ENCODE results near the gene PRDM10.

PRDM10 gene

DNA sequence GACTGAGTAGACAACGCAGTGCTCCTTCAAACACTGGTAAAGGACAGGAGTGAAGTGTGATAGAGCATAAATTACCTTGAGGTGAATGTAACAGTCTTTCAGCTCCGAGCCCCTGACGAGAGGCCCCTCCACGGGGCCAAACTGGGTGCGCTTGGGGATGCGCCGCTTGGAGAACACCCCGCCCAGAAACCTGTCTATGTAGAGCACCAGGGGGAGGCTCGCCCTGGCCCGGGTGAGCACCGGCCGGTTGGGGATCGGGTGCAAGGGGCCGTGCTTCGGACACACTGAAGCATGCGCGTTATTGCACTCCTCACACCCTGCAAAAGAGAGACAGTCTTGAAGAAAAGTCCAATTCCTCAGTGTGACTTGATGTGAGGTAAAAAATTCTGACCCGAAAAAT, 57.9 kb downstream of the PRDM10 start:
- DNase-seq, result no peak

DNA sequence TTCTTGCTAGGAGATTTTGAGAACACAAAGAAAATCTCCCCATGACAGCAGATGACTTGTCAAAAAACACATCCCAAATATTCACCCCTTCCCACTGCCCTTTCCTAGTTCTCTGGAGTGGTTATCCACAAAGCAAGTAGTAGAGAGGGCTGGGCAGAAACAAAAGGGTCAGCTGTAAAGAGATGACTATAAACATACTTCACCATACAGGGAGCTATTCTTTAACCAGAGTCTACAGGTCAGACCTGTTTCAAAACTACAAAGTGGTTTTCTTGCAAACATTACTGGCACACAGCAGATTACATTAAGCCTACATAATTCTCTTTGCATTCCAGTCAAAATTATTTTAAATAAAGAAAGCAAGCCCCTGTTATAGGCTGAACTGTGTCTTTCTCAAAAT, 59.6 kb downstream of the PRDM10 start:
- no peak for DNase-seq

DNA sequence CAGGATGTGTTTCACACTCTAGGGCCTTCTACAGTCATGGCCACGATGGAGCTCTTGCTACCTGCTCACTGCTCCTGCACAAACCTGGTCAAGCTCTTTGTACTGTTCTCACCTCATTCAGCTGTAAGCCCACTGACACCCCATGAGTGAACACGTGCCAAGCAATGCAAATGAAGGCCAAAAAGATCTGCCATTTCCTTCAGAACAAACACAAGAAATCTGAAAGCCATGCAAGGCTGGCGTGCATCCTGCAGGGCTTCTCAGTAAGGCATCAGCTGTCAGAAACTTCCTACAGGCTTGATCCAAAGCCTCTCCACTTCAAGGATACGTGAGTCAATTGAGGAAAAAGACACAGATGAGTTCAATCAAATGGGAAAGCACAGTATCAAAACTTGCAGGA, 63.1 kb downstream of the PRDM10 start:
- DNase-seq, result no peak

DNA sequence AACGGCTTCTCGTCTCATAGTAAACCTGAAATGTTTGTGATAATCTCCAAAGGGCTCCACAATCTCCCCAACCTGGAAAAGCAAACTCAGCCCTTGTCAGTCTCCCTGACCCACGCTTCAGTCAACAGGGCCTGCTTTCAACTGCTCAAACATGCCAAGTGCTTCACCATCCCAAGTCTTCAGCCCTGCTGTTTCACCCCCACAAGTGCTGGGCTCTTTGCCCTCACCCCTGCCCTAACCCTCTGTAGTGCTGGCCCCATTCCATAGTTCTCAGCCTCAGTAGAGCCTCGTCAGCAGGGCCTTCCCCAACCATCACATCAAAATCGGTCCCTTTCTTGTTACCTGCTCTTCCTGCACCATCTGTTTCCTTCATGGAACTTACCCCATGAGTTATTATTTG, 63.9 kb downstream of the PRDM10 start:
- no peak for DNase-seq

DNA sequence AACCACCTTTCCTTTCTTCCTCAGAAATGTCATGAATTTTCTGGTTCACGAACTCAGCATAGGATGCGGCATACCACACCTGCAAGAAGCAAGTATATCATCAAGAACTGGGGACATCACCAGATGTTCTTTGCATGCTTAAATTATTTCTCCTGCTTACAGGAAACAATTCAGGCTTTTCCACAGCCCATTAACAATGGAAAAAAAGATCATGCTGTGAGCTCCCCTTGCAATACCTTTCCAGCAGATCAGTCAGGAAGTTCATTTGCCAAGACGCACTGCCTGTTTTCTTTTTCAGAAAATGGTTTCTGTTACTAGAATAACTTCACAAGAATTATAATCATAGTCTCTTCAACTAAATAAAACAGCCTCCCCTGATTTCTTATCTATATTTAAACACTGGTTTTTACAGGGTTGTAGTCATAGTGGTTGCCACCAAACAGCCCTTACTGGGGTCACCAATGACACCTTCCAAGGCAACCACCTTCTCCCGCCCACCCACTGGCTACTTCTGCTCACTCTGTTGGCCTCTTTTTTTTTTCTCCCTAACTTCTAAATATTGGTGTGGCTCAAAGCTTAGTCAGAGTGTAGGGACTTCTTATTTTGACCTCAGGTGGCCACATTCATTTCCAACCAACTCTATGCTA, 64.9 kb downstream of the PRDM10 start:
- DNase-seq, result no peak

DNA sequence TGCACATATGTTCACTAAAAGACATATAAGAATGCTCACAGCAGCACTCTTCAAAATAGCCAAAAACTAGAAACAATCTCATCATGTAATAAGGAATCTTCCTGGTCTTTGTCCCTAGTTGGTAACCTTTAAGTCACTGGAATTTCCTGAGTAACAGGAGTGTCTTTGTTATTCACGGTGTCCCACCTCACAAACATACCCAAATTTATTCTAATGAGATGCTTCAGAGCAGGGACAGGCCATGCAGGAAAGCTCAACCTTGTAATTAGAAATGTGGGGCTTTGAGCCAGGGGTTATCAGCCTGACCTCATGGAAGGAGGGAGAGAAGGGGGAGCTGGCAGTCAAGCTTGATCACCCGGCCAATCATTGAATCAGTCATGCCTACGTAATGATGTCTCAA, 66.9 kb downstream of the PRDM10 start:
- no peak for DNase-seq

DNA sequence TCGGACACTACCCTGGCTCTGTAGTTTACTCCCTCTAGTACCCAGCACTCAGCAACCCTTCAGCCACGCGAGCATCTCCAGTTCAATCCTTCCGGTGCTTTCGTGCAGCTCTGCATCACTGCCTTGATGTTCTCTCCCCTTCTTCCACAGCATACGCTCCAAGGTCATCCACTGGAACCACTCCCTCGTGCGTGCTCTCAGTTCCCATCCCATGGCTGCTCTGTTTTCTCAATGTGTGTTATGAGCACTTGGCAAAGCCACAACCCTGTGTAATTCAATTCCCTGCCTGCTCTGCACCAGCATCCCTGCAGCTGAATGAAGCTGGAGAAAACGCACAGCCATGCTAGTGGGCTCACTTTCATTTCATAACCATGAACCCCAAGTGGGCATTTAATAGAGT, 68.7 kb downstream of the PRDM10 start:
- DNase-seq, result no peak

DNA sequence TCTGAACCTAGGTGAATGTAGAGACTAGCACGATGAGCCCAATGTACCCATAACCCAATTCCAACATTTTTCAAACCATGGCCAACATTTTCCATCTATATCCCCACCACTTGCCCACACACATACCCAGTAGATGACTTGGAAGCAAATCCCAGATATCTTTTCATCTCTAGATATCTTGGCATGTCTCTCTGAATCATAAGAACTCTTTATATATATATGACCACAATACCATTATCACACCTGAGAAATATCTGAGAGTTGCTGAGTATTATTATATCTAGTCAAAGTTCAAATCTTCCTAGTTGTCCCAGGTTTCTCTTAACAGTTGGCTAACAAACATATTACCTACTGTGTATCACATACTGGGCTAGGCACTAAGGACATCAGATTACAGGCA, 69.4 kb downstream of the PRDM10 start:
- no peak for DNase-seq

DNA sequence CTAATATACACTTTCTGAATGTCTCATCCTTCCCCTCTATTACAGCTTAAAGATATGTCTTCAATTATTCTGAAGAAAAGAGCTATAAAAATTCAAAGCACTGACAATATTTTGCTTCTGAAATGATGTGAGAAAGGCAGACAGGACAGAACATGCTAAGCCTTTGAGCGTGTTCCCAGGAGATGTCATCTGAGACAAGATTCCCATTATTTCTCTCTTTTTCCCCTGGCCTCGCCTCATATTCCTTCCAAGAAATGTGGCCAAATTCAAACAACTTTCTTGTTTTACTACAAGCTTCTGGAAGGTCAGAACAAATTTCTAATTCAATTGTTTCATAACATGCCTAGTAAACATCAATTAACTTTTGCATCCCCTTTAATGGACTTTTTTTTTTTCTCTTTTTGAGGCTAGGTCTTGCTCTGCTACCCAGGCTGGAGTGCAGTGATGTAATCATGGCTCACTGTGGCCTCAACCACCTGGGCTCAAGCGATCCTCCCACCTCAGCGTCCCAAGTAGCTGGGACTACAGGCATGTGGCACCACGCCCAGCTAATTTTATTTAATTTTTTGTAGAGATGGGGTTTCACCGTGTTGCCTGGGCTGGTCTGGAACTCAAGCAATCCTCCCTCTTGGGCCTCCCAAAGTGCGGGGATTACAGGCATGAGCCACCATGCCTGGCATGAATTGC, 70.1 kb downstream of the PRDM10 start:
- DNase-seq, result no peak

DNA sequence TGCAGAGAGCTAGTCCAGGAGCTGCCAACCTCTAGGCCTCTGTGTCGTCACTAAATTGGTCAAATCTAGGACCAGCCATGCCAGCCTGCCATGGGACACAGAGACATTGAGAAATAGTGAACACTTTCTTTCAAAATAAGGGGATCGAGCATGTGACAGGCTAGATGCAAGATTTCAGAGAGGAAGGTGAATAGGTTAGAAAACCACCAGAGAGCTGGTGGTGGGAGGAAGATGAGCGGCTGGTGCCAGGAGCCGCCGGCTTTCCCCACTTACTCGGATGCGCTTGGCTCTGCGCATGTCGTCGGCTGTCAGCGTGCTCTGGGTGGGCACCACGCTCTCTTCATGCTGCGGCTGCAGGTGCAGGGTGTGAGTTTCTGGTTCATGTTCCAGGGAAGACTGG, 71.9 kb downstream of the PRDM10 start:
- DNase-seq, result no peak

DNA sequence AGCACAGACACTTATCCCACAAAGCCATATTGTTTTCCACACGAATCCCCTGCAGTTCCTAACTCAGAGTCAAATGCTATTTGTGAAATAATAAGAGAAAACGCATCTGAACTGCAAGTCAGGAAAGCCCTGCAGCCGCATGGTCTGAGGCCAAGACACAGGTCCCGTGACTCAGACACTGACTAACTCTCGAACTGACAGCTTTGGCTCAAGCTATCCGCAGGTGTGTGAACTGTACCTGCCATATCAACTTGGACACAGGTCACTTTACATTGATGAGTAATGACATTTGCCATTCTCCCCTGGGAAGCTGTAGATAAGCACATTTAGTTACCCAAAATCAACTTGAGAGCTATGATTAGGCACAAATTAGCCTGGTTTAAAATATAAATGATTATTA, 72.3 kb downstream of the PRDM10 start:
- DNase-seq, result no peak

DNA sequence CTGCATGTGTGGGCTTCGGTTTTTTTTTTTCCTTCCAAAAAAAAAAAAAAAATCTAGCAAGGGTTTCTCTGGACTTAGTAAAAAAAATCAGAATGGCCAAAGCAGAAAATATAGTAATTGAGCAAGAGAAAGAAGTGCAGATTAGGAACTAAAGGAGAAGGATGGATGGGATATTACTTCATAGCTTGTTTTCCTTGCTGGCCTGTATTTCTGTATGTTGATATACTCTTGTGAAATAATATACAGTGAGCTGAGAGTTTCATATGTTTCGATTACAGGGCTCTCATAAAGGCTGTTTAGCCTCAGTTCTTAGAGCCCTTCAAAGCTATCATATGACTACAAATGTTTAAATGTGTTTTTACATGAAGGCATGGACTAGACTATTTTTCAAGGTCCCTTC, 72.9 kb downstream of the PRDM10 start:
- no peak for DNase-seq

DNA sequence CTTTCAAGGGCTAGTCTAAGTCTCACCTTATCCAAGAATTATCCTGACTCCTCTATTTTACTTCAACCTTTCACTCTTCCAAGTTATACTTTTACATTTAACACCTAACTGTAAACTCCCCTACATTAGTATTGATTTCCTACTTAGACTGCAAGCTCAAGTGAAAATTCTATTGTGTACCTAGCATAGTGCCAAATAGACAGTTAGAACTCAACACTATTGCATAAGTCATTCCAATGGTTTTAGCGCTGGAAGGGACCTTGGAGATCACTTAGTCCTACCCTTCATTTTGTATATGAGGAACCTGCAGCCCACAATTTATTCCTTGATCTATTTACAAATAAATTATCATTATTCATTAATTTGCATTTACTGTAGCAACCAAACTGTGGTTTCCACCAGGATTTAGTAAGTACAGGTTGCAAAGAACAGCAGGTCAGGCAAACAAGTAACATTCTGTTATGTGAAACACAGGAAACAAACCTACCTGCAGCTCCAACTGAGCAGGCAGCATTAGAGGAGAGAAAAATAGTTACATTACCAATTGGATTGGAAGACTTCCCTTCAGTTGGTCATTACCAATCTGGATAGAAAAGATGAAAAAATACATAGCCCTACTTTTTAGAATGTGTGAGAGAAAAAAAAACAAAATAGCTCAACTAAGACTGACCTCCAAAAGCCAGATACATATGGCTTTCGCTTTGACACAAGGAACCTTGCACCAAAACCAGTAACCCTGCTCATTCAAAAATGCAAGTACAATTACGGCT, 73.5 kb downstream of the PRDM10 start:
- DNase-seq, result no peak

DNA sequence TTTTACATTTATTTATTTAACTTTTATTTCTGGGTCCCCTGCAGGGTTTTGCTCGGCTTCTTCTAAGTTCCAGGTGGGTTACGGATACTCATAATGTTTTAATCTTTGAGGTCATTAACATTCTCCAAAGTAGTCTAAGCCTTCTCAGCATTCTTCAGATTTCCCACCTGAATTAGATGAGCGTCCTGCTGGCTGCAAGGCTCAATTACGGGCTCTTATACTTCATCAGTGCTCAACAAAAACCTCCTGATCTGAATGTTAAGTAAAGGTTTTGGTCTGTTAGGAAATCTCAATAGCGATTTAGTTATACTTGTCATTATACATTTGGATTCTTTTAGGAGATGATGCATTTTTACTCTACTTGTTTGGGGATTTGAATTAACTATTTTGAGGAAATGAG, 80.0 kb downstream of the PRDM10 start:
- no peak for DNase-seq

DNA sequence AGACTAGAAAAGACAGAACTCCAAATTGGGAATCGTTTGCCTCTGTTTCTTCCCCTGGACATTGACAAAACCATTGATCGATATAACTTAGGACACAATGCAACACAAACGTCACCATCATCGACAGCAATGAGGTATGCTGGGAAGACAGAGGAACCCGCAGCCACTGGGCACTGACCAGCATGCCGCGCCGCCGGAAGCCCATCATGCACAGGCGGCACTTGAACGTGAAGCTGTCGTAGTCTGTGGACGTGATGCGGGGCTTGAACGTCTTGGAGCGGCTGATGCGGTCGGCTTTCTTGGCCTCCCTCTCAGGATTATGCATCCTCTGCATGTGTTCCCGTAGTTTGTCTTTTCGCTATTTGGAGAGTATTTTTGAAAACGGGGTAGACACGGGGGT, 84.3 kb downstream of the PRDM10 start:
- no peak for DNase-seq

DNA sequence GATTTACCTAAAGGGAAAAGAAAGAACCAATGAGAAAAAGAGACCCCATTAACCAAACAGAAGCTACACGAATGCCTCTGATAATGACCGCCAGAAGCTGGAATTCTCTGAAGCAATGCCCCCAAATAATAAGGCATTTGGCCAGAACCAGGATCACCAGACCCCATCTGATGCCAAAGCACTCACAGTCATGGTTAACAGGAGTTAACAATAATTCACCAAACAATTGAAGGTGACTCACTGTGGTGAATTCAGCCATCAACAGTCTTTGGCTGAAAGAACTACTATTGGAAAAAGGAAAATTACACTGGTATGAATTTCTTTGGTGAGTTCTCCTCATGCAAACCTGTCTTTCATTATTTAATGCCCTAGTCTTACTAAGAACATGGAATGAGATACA, 85.4 kb downstream of the PRDM10 start:
- DNase-seq, result no peak

DNA sequence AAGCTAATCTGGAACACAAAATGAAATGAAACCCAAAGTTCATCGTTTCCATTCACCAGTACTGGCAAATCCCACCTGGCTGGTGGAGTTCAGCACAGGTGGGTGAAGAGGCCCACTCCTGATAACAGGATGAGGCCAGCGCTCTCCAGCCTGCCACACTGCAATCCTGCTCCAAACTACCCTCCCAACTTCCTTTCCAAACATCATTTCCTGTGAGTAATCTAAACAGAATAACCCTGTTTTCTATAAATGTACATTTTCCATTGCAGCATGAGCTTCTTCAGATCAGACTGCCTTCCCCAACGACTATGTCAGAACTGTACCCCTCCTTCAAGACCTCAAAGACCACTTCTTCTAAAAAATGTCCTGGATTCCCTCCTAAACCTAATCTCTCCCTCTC, 91.3 kb downstream of the PRDM10 start:
- DNase-seq, result no peak

DNA sequence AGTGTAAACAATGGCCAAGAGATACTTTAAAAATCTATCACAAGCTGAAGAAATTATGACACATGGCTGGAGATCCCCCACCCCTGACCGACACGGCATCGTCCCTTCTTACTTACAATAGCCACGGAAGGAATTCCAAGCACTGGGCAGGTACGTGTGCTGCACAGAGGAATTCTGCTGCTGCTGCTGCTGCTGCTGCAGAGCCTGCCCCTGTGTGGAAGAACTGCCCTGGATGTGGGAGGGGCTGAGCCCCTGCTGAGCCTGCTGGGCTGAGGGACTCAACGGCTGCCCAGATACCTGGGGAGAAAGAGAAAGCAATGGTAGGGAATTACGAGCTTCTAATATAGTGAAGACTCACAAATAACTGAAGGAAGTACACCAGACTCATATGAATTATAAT, 92.3 kb downstream of the PRDM10 start:
- no peak for DNase-seq

DNA sequence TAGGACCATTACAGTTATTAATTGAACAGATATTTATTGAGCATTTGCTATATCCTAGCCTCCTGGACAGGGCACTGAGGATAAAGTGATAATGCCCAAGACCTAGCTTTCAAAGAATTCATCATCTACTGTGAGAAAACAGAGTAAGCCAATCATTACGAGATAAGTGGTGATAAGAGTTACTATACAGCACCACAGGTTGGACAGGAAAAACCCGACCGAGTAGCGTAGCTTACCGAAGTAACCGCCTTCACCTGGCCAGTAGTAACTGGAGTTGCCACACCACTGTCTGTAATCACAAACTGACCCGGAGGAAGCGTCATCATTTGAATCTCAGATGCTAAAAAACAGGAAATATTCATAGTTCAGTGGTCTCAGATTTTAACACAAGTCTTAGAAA, 97.2 kb downstream of the PRDM10 start:
- no peak for DNase-seq

DNA sequence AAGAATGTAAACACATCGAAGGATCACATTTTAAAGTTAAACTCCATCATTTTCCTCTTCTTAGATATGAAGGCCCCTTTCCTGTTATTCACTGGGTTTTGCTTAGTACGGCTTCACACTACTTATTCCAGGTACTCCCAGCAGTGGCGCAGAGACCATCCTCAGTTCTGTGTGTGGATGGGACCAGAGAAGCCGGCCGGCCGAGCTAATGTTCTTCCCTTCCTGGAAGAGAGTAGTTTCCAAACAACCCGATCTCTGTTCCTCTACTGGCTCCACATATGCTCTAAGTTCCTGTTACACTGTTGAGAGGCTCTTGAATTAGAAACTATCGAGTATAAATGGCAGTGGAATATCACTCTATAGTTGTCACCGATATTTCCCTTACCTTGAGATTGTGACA, 106.6 kb downstream of the PRDM10 start:
- DNase-seq, result no peak

DNA sequence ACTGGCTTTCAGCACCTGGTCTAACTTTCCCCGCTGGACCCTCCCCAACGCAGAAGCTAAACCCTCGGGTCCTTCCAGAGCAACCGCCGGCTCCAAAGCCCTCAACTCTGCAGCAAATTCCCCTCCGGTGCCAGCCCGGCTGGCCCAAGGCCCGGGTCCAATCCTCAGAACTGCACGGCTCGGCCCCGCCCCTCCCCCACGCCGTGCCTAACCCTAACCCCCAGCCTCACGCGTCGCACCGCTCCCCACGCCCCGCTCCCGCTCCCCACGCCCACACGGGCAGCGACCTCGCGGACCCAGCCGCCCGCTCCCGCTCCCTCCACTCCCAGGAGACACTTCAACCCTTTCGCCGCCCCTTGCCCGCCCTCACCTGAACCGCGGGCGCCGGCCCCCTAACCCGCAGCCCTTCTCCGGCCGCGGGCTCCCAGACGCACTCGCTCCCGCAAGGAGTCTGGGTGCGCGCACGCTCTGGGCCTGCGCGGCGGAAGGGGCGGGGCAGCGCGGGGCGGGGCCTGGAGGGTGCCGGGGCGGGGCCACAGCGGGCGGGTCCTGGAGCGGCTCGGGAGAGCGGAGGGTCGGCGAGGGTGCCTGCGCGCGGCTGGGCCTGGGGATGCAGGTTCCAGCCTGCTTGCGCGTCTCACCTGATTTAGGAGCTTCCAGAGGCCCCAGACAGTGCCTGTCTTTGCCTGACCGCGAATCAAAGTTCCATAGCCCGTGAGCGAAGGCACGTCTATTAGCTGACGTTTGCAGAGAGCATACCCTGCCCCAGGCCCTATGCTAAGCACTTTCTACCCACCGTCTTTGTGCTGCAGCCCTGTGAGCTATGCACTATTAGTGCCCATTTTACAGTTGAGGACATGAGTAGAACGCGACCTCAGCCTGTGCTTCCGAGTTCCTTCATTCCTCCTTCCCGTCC, 107.3 kb downstream of the PRDM10 start, which contains the start of gene NFRKB:
Gene NFRKB, minus strand, starts transcription at position 453 of the 916 bp plus-strand sequence. CDS start 2,729 bp downstream, outside the sequence.
- DNase-seq, result peak; percentile 65

DNA sequence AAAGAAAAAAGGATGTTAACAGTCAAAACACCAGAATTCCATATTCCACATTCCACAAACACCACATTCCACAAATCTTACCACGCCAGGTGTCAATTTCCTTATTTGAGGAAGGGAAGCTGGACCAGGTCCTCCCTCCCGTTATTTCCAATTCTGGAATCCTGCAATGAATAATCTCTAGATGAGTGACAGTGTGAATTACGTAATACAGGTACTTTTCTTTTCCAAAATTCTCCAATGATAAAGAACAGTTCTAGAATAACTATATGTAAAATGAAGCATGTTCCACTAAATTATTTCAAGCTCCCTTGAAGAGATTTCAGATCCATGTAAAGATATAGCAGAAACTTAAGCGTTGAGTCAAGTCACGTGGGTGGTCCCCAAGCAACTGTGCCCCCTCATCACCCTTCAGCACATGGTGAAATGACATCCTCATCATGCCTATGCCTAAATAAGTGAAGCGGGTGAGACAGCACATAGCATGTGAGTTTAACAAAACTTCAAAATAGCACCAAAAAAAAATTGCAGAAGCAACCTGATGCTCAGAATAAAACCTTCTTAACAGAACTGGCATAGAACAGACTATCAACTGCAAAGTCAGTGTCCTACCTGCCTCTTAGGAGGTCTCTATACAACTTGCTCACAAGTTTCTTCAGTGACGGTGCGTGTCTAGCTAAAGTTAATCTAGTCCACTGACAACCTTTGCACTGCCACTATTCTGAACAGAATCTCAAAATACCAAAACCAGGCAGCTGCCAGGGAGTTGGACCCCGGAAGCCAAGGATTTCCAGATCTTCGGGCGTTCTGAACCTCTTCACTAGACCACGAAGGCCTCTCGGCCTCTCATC, 108.1 kb downstream of the PRDM10 start:
- no peak for DNase-seq
